ENCODE measurements around the gene NEK2. TPM values are rescaled to one million over a fixed set of nuclear protein-coding genes. Genes with fewer than 3 reads are reported as not detected.

The NEK2 gene
- total RNA-seq, 1 experiment from 2014 or later = 47.5 TPM

DNA sequence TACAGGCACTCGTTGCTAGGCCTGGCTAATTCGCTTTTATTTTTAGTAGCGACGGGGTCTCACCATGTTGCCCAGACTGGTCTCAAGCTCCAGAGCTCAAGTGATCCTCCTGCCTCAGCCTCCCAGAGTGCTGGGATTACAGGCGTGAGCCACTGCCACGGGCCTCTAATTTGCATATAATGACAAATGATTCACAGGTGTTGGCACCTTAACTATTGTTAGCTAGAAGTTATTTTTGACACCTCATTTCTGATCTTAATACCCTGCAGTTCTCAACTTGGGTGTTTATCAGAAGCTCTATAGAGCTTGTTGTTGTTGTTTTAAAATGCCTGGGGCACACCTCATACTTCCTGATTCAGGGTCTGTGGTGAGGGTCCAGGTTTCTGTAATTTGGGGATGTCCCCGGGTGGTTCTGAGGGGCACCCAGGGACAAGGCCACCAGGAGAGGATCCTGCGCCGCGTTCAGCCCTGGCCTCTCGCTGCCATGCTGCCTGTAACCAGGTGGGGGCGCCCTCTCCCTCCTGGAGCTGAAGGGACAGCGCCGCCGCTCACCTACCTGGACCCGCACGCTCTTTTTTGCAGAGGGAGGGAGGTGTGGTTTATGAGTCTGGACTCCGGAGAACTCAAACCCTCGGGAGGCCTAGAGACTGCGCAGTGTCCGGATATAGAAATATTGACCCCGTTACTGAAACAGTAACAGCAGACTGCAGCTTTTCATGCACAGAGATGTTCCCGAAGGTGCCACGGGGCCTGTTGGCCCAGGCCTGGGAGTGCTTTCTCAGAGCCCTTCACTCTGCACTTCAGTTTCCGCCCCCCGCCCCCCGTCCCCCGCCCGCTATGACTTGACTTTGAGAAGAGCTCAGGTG is 23.0 kb upstream of the NEK2 start:
- CTCF ChIA-PET = interaction anchor here (0.6 to 1.8 kb wide), 8 partner anchors 14 to 337 kb away, joined by 3 to 10 read pairs (median 4); partner anchors contain the start of genes DTL and INTS7
- Histone ChIP-seq H3K27ac (ENCODE audit: low read length) (no peak overlapping the region), H4K20me1 (ENCODE audit: low read length) (no peaks in the 10 kb centered on the region), H2AFZ (ENCODE audit: low read length) (peak overlapping the region; percentile 59), H3K4me3 (ENCODE audit: low read length) (peak overlapping the region; percentile 22; the same call in 1 of the 2 replicates), H3K27me3 (ENCODE audit: low read length) (no peaks in the 10 kb centered on the region), H3K9me2 (replicated peaks; ENCODE audit: low read length) (no peaks in the 10 kb centered on the region), H3K9ac (ENCODE audit: low read length) (no peak overlapping the region), H3F3A (ENCODE audit: low read length, unreplicated experiment) (no peaks in the 10 kb centered on the region), H3K9me3 (ENCODE audit: low read length) (no peaks in the 10 kb centered on the region), H3K4me2 (ENCODE audit: low read length) (peak overlapping the region; percentile 60), H3K4me1 (ENCODE audit: insufficient read depth, low read length) (no peaks in the 10 kb centered on the region), H3K79me2 (ENCODE audit: low read length) (no peaks in the 10 kb centered on the region), H3K36me3 (ENCODE audit: low read depth, low read length) (no peaks in the 10 kb centered on the region)
- intact Hi-C loops (cut with micrococcal nuclease) = loop anchor here (1.0 to 2.0 kb wide), 3 partner anchors 132 to 336 kb away; partner anchors contain the start of genes DTL, INTS7 and LPGAT1
- ATAC-seq (peak; percentile 98), DNase-seq (peak; percentile 87)
- TF ChIP-seq EZH2phosphoT487 (IDR thresholded peaks at IDR 0.05; ENCODE audit: borderline replicate concordance, low read length) = no peak
- TF ChIP-seq, protein P1, sequence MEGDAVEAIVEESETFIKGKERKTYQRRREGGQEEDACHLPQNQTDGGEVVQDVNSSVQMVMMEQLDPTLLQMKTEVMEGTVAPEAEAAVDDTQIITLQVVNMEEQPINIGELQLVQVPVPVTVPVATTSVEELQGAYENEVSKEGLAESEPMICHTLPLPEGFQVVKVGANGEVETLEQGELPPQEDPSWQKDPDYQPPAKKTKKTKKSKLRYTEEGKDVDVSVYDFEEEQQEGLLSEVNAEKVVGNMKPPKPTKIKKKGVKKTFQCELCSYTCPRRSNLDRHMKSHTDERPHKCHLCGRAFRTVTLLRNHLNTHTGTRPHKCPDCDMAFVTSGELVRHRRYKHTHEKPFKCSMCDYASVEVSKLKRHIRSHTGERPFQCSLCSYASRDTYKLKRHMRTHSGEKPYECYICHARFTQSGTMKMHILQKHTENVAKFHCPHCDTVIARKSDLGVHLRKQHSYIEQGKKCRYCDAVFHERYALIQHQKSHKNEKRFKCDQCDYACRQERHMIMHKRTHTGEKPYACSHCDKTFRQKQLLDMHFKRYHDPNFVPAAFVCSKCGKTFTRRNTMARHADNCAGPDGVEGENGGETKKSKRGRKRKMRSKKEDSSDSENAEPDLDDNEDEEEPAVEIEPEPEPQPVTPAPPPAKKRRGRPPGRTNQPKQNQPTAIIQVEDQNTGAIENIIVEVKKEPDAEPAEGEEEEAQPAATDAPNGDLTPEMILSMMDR (conservative IDR thresholded peaks at IDR 0.05; ENCODE audit: low read depth, low read length) = peak; percentile 99
- POLR2A ChIA-PET (ENCODE audit: unreplicated experiment) = no interaction called here
- no TSS peak for BruUV-seq (replicated peaks)

DNA sequence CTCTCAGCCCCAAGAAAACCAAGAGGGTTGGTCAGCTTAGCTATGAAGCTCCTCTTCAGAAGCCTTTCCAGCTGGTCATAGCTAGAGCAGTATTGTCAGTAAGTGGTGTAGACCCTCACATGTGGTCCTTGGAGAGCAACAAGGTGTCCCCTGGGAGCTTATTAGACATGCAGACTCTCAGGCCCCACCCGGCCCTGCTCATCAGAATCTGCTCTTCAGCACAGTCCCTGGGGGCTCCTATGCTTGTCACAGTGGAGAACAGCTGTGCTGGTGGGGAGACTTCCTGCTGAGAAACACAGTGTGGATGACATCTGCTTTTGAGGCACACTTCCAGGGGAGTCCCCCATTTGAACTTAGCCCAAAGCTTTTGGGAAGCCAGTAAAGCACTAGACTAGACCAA is 21.9 kb upstream of the NEK2 start:
- no peaks in the 10 kb centered on the region for H3K9me2 ChIP-seq (replicated peaks; ENCODE audit: low read length)
- TF ChIP-seq, protein P1 (conservative IDR thresholded peaks at IDR 0.05; ENCODE audit: low read depth, low read length) = no peak
- TF ChIP-seq EZH2phosphoT487 (IDR thresholded peaks at IDR 0.05; ENCODE audit: borderline replicate concordance, low read length) (no peak), EZH2 (IDR thresholded peaks at IDR 0.05; ENCODE audit: low read length, unreplicated experiment) (no peak)
- no peak overlapping the region for H3K27ac ChIP-seq (ENCODE audit: low read length)
- H3K4me2 ChIP-seq (ENCODE audit: low read length) = no peak overlapping the region
- ChIA-PET POLR2A (ENCODE audit: unreplicated experiment) (interaction anchor here (0.6 kb wide), 1 partner anchor 17 kb away, joined by 5 read pairs; no protein-coding TSS in a partner anchor), CTCF (interaction anchor here (0.6 to 1.5 kb wide), 3 partner anchors 16 to 372 kb away, joined by 3 to 5 read pairs (median 3); partner anchors contain the start of genes DTL and INTS7)
- no peaks in the 10 kb centered on the region for H3F3A ChIP-seq (ENCODE audit: low read length, unreplicated experiment)
- DNase-seq = no peak
- no peaks in the 10 kb centered on the region for H3K9me3 ChIP-seq (ENCODE audit: low read length)
- no peak overlapping the region for H3K9ac ChIP-seq (ENCODE audit: low read length)
- intact Hi-C loops (cut with micrococcal nuclease) = no loop called here
- no peaks in the 10 kb centered on the region for H4K20me1 ChIP-seq (ENCODE audit: low read length)
- BruUV-seq (replicated peaks) = no TSS peak
- H3K4me3 ChIP-seq (ENCODE audit: low read length) = no peak overlapping the region
- ATAC-seq = no peak
- no peaks in the 10 kb centered on the region for H3K36me3 ChIP-seq (ENCODE audit: low read depth, low read length)
- no peak overlapping the region for H2AFZ ChIP-seq (ENCODE audit: low read length)
- no peaks in the 10 kb centered on the region for H3K79me2 ChIP-seq (ENCODE audit: low read length)
- H3K27me3 ChIP-seq (ENCODE audit: low read length) = no peaks in the 10 kb centered on the region
- H3K4me1 ChIP-seq (ENCODE audit: insufficient read depth, low read length) = no peaks in the 10 kb centered on the region

All from PC-3 (cell line).